Measurements from ENCODE around the gene DPF3.

The DPF3 gene

DNA sequence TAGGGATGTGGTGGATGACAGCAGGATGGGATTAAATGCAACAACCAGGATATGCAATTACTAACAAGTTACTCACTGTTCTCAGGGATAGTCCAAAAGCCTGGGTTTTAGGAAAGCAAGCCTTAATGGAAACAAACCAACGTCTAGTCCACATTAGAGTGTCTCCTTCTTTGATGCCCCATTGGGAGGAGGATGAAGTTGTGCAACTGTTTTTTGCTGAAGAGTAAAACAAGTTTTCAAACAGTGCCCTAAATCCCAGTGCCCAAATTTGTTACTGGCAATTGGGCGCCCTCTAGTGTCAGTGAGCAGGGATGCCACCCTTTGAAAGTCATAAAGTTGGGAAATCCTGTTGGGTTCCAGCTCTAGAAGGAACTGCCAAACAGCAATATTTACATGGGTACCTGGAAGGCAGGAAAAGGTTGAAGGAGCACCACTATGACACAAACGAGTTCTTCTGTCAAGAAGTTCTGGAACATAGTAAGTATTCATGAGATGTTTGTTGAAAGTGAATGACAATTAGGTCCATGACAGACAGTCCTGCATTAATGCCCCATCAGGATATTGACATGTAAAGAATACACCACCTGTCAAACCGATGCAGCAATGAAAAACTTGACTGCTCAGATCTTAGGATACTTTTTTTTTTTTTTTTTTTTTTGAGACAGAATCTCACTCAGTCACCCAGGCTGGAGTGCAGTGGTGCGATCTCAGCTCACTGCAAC lies 11.1 kb upstream of the DPF3 start:
- DNase-seq (ENCODE audit: low spot score), result peak; percentile 76

DNA sequence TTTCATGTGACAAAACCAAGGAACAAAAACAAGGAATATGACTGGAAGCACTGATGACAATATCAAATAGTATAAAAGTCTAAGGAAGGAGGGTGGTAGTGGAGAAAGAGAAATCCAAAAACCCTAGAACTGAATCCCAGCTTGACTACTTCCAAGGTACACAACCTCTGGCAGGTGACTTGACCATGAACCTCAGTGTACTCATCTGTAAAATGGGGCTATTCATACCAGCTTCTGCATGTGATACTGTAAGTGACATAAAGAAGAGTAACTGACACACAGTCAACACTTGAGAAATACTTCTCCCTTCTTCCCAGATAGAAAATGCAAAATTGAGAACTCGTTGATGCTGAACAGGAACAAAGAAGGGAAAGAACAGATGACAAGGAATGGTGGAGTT lies 10.3 kb upstream of the DPF3 start:
- no peak for DNase-seq (ENCODE audit: low spot score)

DNA sequence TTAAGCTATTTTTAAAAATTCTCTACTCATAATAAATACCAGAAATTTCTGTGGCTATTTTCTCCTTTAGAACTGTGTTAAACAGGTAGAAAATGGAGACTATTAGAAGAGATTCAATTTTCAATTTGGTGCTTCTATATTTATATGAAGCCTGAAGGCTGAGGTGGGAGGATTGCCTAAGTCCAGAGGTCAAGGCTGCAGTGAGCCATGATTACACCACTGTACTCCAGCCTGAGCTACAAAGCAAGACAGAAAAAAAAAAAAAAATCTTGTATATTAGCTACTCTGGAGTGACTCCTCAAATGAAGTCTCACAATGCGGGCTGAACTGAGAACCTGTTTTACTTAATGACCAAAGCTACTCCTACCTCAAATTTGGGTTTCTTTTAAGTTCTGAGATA lies 9.8 kb upstream of the DPF3 start:
- no peak for DNase-seq (ENCODE audit: low spot score)

- no peak for DNase-seq (ENCODE audit: low spot score)
Measured at GRCh38 chr14:72902801-72903530, 9.1 kb upstream of the DPF3 start.

GRCh38 chr14:72901361-72901760 lies 7.5 kb upstream of the DPF3 start:
- DNase-seq (ENCODE audit: low spot score), result no peak

- DNase-seq (ENCODE audit: low spot score), result no peak
Measured at GRCh38 chr14:72898448-72898847, 4.5 kb upstream of the DPF3 start.

- peak; percentile 17 for DNase-seq (ENCODE audit: low spot score)
Measured at GRCh38 chr14:72894623-72895378, 900 bp upstream of the DPF3 start.

GRCh38 chr14:72894323-72894622 lies 372 bp upstream of the DPF3 start:
- peak; percentile 38 for DNase-seq (ENCODE audit: low spot score)

- DNase-seq (ENCODE audit: low spot score), result peak; percentile 26
Measured at GRCh38 chr14:72892879-72893635, 844 bp downstream of the DPF3 start.

- DNase-seq (ENCODE audit: low spot score), result peak; percentile 40
Measured at GRCh38 chr14:72892103-72892878, 1.6 kb downstream of the DPF3 start.

DNA sequence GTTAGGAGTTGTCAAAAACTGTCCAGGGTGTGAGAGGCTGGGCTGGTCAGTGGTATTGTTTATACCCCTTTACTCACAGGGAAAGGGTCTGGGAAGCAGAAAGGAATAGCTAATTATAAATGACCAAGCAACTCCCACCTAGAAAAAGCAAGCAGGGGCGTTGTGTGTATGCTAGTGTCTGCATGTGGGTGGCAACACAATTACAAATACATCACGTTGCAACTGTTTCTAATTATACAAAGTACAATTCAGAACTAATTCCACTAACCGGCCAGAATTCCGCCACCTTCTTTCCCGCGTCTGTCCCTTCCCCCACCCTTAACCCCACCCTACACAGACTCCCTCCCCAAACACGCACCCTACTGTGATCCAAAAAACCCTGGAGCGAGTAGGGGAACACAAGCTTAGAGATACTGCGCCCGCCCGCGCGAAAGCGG lies 2.2 kb downstream of the DPF3 start:
- no peak for DNase-seq (ENCODE audit: low spot score)

GRCh38 chr14:72889366-72889765 lies 4.5 kb downstream of the DPF3 start:
- no peak for DNase-seq (ENCODE audit: low spot score)

DNA sequence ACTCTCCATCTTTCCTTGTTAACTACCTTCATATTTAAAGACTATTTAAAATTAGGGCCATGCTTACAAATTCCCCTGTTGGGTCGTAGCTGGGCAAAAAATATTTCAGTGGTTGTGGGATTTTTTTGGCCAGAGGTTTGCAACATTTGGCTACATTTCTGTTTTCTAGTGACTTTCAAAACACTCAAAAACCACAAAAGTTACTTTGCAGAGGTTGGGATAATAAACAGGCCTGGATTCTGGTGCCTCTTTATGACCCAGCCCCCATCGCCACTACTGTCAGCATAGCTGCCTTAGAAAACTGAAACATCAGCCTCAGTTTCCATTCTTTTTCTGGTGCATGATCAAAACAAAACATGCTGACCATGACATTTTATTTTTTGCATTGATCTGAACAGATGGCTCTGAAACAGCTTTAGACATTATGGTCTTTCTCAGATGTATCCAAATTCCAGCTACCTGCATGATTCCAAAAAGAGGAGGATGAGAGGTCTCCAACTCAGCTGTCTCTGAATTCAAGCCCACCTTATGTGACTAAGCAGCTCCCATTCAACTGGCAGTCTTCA lies 5.2 kb downstream of the DPF3 start:
- DNase-seq (ENCODE audit: low spot score), result no peak

DNA sequence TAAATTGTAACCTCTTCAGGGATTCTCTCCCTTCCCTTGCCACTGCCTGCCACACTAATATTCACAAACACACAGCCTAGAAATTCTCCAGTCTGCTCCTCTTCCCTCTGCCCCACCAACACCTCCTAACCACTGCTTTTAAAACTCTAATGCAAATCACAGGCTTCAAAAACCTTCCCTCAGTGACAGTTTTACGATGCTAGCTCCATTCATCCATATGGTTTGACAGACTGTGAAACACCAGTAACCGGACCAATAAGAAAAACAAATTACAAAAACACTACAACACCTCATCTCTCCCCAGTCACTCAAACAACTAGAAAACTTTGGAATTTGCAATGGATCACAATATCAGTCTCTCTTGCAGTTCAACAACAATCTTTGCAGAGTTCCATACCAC lies 5.7 kb downstream of the DPF3 start:
- no peak for DNase-seq (ENCODE audit: low spot score)

DNA sequence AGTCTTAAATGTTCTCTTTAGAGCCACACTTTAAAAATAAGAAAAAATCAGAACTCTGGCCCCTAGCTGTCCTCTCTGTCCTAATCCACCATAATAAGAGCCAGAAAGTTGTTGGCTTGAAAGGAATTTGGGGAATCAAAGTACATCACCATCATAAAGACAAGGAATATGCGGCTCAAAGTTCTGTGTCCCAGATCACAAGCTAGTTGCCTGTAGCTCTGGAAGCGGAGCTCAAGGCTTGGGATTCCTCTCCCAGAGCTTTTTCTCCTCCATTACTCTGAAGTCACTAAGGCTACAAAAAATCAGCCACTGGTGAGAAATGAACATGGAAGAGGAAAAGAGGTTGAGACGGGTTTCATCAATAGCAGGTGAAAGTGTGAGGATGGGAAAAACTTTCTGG lies 6.4 kb downstream of the DPF3 start:
- no peak for DNase-seq (ENCODE audit: low spot score)

DNA sequence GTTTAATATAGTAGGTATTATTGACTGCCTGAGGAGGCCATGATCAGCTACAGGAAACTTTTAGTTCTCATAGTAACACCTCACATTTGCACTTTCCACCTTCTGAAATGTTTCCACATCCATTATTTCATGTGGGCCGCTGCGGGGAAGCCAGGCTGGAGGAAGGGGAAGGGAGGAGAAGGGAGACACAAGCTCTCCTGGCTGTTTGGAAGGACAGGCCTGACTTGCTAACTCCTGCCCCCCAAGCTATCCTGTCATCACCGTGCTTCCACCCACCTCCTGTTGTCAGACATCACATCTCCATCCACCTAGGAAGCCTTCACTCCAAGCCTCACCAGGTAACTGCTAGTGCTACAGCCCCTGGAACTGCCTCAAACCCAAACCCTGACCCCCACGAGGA lies 9.5 kb downstream of the DPF3 start:
- no peak for DNase-seq (ENCODE audit: low spot score)

DNA sequence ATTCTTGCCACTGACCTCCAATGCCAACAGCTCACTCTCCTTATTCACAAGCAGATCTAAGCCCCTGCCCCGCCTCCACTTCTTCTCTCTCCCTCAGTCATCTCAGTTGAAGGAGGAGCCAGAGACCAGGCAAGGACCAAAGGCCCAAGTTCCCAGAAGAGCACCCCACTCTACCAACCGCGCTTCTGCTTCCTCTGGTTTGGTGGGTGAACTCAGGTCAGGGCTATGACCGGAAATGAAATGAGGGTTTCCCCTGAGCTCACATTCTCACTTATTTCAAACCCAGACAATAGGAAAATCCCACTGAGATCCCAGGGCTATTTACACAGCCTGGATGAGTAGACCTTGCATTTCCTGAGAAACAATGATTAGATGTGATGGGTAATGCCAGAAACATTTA lies 9.9 kb downstream of the DPF3 start:
- DNase-seq (ENCODE audit: low spot score), result peak; percentile 94

GRCh38 chr14:72883109-72883508 lies 10.8 kb downstream of the DPF3 start:
- DNase-seq (ENCODE audit: low spot score), result no peak

DNA sequence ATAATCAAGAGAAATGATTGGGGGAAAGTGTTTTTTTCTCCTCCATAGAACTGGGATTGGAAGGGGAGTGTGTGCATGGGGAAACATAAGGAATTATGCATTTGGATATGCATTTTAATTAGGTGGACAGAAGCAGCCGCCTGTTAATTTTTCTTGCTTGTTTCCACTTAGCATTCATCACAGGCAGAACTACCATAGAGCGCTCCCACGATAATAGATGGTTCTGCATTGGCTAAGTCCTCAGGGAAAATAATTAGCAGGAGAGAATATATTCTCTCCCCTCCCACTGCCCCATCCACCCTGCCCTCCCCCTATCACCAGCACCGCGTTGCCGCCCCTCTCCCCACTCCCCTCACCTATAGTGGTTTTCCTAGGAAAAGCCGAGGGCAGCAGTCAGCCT lies 11.4 kb downstream of the DPF3 start:
- DNase-seq (ENCODE audit: low spot score), result no peak

- no peak for DNase-seq (ENCODE audit: low spot score)
Measured at GRCh38 chr14:72882047-72882446, 11.9 kb downstream of the DPF3 start.

GRCh38 chr14:72881543-72881942 lies 12.4 kb downstream of the DPF3 start:
- DNase-seq (ENCODE audit: low spot score), result no peak

Data from kidney capillary endothelial cell (primary cell).